Fibroblast of gingiva (primary cell): ENCODE results near the gene ADAM33.

Experiments
- DNase-seq: peaks from one replicate; pipeline ENCODE4 v3.0.0-alpha.2; 2011; ENCODE audit warnings: low read depth

ADAM33 gene

GRCh38 chr20:3706774-3707507 is 25.1 kb upstream of the ADAM33 start:
- DNase-seq, result peak; percentile 42

DNA sequence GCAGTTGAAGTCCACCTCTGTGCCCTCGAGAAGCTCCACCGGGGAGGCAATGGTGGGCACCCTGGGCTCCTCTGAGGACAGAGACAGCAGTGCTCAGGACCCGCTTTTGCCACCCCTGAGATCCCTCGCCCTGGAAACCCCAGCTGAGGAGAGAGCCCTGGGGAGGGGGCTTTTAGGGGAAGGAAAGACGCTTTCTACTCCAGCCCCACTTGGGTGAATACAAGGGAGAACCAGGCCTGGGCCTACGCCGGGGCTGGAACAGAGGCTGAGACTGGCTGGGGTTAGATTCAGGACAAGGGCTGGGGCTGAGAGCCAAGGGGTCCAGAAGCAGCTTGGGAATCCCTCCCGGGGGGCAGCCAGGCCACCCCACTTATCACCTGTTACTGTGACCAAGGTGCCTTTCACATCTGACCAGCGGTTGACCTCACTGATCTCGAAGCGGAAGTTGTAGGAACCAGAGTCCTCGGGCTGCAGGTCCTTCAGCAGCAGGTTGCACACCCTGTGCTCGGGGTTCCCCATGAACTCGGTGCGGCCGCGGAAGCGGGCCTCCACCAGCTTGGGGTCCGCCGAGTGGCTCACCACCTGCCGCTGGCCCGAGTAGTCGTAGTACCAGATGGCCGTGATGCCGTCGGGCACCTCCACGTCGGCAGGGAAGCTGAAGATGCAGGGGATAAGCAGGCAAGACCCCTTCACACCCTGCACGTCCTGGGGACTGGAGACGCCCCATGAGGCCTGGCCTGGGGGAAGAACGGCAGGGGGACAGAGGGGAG is 24.3 kb upstream of the ADAM33 start:
- DNase-seq, result no peak

DNA sequence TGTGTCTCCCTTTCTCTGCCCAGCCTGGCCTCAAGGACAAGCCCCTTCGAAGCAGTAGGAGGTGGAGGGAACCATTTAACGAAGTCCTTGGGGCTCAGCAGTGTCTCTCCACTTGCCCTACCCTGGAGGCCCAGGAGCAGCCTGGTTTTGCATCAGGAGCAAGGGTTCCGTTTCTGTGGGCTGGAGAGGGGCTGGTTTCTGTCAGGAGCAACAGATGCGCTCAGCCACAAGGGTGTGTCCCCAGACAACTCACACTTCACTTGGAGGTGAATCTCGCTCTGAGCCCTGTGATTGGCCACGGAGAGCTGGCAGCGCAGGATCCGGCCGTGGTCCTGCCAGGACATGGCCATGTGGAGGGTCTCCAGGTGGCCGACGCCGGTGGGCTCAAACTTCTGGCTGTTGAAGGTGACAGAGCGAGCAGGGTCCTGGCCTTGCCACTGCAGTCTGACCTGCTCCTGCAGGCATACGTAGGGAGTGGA is 23.7 kb upstream of the ADAM33 start:
- no peak for DNase-seq

GRCh38 chr20:3704087-3704486 is 22.3 kb upstream of the ADAM33 start:
- DNase-seq, result no peak

DNA sequence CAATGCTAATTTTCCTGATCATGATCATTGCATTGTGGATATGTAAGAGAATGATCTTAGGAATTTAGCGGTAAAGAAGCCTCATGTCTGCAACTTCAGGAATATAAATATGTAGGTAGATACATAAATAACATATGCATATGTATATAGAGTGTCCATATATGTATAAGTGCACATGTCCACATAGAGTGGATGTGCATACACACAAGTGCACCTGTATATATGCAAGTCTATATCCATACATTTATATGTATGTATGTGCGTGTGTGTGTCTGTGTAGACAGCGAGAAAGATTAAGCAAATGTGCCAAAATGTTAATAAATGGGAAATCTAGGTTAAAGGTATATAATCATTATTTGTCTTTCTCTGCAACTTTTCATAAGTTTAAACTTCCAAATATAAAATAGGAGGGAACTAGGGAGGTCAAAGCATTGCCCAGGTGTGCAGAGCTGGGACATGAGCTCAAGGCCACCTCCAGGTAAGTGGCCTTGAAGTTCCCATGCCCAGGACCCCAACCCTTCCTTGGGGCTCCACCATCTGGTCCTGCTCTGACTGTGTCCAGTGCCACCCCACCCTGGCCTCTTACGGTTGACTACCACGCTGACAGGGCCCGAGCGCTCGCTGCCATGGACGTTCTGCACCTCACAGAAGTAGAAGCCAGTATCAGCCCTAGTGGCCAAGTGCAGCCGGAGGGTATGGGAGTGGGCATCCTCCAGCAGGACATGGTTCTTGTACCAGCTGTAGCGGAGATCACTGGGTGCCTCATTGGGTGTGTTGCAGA is 21.0 kb upstream of the ADAM33 start:
- no peak for DNase-seq

- no peak for DNase-seq
Measured at GRCh38 chr20:3701061-3701998, 19.5 kb upstream of the ADAM33 start.

- DNase-seq, result no peak
Measured at GRCh38 chr20:3699037-3699436, 17.2 kb upstream of the ADAM33 start.

GRCh38 chr20:3698591-3699001 is 16.8 kb upstream of the ADAM33 start:
- DNase-seq, result no peak

DNA sequence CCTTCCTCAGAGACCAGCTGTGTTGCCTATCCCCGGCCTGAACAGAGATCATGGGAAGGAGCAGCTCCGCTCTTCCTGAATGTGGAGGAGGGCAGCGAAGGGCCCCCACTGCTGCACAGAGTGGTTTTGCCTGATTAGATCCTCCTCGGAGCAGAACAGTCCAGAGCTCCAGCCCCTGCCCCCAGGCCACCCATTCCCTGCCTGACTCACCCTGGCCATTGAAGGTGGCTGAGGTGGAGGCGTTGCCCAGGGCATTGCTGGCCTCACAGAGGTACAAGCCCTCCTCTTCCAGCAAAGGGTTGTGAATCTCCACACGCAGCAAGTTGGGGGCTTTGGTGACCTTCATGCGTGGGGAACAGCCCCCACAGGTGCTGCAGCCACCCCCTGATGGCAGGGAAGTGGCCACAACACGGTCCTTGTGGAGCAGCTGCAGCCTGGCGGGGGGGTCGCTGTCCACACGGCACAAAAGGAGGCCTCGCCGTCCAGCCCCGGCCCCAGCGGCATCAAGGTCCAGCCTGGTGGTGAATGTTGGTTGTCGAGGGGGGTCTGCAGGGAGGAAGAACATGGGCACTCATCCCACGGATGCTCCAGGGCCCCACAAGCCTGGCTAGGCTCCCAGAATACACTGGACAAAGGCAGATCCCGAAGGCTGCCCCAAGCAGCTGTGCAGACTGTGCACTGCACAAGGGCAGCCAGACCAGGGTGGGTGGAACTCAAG is 15.9 kb upstream of the ADAM33 start:
- no peak for DNase-seq

DNA sequence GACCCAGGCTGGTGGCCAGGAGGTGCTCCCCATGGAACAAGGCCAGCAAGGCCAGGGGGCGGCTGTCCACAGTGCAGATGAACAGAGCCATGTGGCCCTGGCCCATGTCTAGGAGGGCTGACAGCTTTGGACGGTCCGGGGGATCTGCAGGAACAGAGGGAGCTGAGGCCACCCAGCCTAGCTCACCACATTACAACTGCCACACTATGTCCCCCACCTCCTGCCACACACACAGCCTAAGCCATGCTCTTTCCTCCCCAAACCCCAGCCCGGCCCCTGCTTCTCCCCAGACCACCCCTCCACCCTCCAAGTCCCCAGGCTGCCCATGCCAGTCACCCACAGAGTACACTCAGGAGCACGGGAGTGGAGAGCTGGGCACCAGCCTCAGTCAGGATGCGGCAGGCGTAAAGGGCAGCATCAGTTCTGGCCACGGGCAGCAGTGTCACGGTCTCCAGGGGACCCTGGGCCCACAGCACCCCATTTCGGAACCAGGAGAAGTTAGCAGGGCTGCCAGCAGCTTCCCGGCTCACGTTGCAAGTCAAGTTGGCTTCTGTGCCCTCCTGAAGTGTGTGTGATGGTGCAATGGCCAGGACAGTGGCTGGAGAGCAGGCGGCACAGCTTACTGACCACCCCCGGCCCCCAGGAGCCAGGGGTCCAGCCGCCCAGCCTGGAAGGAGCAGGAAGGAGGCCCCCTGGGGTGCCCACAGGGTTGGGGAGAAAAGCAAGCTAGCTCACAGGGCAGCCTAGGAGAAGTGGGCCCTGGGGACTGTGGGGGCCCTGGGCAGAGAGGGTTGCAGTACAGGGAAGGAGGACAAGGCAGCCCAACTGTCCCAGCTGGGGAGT is 15.2 kb upstream of the ADAM33 start:
- no peak for DNase-seq

DNA sequence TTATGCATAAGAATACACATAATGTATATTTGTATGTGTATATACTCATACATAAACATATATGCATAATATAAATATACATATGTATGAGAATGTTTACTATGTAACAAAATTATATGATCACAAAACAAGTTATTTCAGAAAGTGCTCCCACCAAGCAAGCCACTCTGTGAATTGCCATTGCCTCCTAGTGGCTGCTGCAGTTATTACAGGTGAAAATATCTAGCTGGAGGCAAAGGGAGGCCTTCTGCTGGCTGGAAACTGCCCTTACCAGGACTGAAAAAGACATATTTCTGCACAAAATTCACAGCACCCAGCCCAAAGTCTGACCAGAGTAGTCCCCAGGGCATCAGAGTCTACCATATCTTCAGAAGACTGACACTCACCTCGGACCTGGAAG is 14.4 kb upstream of the ADAM33 start:
- DNase-seq, result no peak

DNA sequence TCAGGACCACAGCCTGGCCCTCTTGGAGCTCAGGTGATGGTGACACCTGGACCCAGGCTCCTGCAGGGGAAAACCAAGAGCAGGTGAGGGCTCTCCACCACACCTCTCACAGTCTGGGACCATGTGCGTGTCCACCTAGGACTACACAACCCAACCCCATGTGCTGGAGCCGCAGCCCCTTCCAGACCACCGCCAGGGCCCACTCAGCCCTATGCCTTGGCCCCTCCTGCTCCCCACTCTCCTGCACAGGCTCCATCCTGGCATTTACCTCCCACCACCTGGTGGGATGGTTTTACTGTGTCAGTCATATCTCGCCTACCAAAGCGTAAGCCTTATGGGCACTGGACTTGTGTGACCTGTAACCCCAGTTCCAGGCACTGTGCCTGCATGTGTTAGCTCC is 13.1 kb upstream of the ADAM33 start:
- DNase-seq, result no peak

- DNase-seq, result no peak
Measured at GRCh38 chr20:3693376-3693775, 11.6 kb upstream of the ADAM33 start.

- no peak for DNase-seq
Measured at GRCh38 chr20:3692706-3693294, 11.0 kb upstream of the ADAM33 start.

DNA sequence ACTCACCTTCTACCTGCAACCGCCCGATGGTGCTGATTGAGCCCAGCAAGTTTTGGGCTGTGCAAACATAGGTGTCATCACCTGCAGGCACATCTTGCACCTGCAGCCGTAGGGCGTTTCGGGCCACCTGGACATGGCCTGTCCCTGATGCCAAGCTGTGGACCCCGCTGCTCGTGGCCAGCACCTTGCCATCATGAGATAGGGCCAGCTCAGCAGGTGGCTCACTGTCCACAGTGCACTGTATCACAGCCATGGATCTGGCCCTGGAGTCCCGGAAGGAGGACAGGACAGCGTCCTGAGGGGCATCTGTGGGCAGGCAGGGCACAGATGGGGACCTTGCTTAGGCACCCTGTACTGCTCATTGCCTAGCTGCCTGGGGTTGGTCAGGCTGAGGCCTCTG is 10.1 kb upstream of the ADAM33 start:
- no peak for DNase-seq

GRCh38 chr20:3691306-3691705 is 9.5 kb upstream of the ADAM33 start:
- DNase-seq, result no peak

DNA sequence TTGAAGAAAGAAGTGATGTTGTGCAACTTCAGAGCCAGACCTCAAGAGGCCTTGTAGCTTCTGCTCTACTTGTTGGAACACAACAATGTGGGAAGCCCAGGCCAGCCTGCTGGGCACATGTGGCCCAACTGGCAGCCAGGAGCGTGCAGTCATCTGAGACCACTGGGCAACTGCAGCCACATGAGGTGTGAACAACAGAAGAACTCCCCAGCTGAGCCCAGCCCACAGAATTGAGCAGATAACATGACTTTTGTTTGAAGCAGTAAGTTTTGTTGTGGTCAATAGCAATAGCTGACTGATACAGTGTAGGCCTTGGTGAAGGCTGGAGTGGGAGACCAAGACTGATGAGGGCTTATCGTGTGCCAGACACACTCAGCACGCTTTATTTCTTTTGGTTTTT is 8.6 kb upstream of the ADAM33 start:
- DNase-seq, result no peak

- no peak for DNase-seq
Measured at GRCh38 chr20:3689978-3690377, 8.2 kb upstream of the ADAM33 start.

DNA sequence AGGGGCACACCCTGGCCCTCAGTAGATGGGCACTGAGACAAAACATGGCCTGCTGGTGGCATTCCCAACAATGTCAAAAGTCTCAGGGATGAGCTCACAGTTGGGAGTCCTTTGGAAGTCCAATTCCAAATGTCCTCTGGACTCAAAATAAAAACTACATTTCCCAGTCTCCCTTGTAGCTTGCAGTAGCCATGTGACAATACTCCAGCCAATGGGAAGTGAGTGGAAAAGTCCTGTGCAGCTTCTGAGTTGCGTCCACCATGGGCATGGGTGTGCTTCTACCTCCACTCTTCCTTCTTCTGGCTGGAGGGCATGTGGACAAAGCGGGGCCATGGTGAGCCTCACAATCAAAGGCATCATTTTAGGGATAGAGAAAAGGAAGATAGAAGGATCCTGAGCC is 5.8 kb upstream of the ADAM33 start:
- DNase-seq, result peak; percentile 73
